ENCODE measurements around the gene GRK5. TPM values are rescaled to one million over a fixed set of nuclear protein-coding genes. Genes with fewer than 3 reads are reported as not detected.

Gene GRK5
- total RNA-seq, 2 donors from 2014 or later = 9.1 to 11.9 TPM

GRCh38 chr10:119450606-119451299, 243.4 kb downstream of the GRK5 start:
- Mint-ChIP-seq H3K4me3 (no peak overlapping the region), H3K36me3 (ENCODE audit: low read depth) (no peaks in the 10 kb centered on the region), H3K27me3 (ENCODE audit: insufficient read depth) (no peaks in the 10 kb centered on the region), H3K4me1 (peaks cover 6% of the 10 kb centered on the region), H3K27ac (no peak overlapping the region), H3K9me3 (no peaks in the 10 kb centered on the region)
- no peaks in the 10 kb centered on the region for H3K9me3 ChIP-seq (ENCODE audit: control insufficient read depth, low read length)
- H3K4me1 ChIP-seq (ENCODE audit: control insufficient read depth, insufficient read depth, low read length) = no peaks in the 10 kb centered on the region
- H3K27ac ChIP-seq (ENCODE audit: low read depth, low read length) = no peak overlapping the region
- TF ChIP-seq CTCF (conservative IDR thresholded peaks at IDR 0.05) = no peak
- no peak for DNase-seq
- no peak overlapping the region for H3K4me3 ChIP-seq (ENCODE audit: low read length)
- H3K27me3 ChIP-seq (ENCODE audit: control insufficient read depth, insufficient read depth, low read length, poor library complexity, severe bottlenecking) = no peaks in the 10 kb centered on the region
- H3K36me3 ChIP-seq (ENCODE audit: control insufficient read depth, insufficient read depth, low read length) = no peaks in the 10 kb centered on the region
- WGBS, 2 experiments (ENCODE audit: insufficient coverage in 1 of 2, insufficient read length in 1 of 2) = 81 to 95% methylated on average over 3 to 13 of the region's 16 CpGs
- no peak overlapping the region for H3K9ac ChIP-seq (ENCODE audit: extremely low read depth, low read length, poor library complexity, severe bottlenecking)

- Mint-ChIP-seq H3K4me1 (peaks cover 6% of the 10 kb centered on the region), H3K27me3 (ENCODE audit: insufficient read depth) (no peaks in the 10 kb centered on the region), H3K36me3 (ENCODE audit: low read depth) (no peaks in the 10 kb centered on the region), H3K27ac (no peak overlapping the region), H3K4me3 (no peak overlapping the region), H3K9me3 (no peaks in the 10 kb centered on the region)
- no peak for TF ChIP-seq CTCF (conservative IDR thresholded peaks at IDR 0.05)
- Histone ChIP-seq H3K9ac (ENCODE audit: extremely low read depth, low read length, poor library complexity, severe bottlenecking) (no peak overlapping the region), H3K27ac (ENCODE audit: low read depth, low read length) (no peak overlapping the region), H3K4me1 (ENCODE audit: control insufficient read depth, insufficient read depth, low read length) (no peaks in the 10 kb centered on the region), H3K36me3 (ENCODE audit: control insufficient read depth, insufficient read depth, low read length) (no peaks in the 10 kb centered on the region), H3K4me3 (ENCODE audit: low read length) (no peak overlapping the region), H3K9me3 (ENCODE audit: control insufficient read depth, low read length) (no peaks in the 10 kb centered on the region), H3K27me3 (ENCODE audit: control insufficient read depth, insufficient read depth, low read length, poor library complexity, severe bottlenecking) (no peaks in the 10 kb centered on the region)
- 92% methylated on average over 14 to 16 of the region's 16 CpGs for WGBS, 2 experiments (ENCODE audit: insufficient coverage in 1 of 2, insufficient read length in 1 of 2)
- no peak for DNase-seq
These were observed 244.0 kb downstream of the GRK5 start for GRCh38 chr10:119451300-119451896.

GRCh38 chr10:119452396-119452795, 245.0 kb downstream of the GRK5 start:
- no peak for DNase-seq
- H3K27ac Mint-ChIP-seq = no peak overlapping the region
- no peak overlapping the region for H3K9ac ChIP-seq (ENCODE audit: extremely low read depth, low read length, poor library complexity, severe bottlenecking)

More at GRCh38 chr10:119452396-119452795, 245.0 kb downstream of the GRK5 start:
- H3K4me3 Mint-ChIP-seq = no peak overlapping the region
- no peaks in the 10 kb centered on the region for H3K36me3 Mint-ChIP-seq (ENCODE audit: low read depth)
- no peak overlapping the region for H3K27ac ChIP-seq (ENCODE audit: low read depth, low read length)
- 90 to 95% methylated on average over 7 to 14 of the region's 14 CpGs for WGBS, 2 experiments (ENCODE audit: insufficient coverage in 1 of 2, insufficient read length in 1 of 2)
- no peak for TF ChIP-seq CTCF (conservative IDR thresholded peaks at IDR 0.05)
- no peaks in the 10 kb centered on the region for H3K36me3 ChIP-seq (ENCODE audit: control insufficient read depth, insufficient read depth, low read length)
- no peaks in the 10 kb centered on the region for H3K27me3 Mint-ChIP-seq (ENCODE audit: insufficient read depth)
- no peaks in the 10 kb centered on the region for H3K9me3 Mint-ChIP-seq
- H3K27me3 ChIP-seq (ENCODE audit: control insufficient read depth, insufficient read depth, low read length, poor library complexity, severe bottlenecking) = no peaks in the 10 kb centered on the region
- H3K9me3 ChIP-seq (ENCODE audit: control insufficient read depth, low read length) = no peaks in the 10 kb centered on the region
- no peak overlapping the region for H3K4me3 ChIP-seq (ENCODE audit: low read length)
- H3K4me1 Mint-ChIP-seq = peaks cover 2% of the 10 kb centered on the region
- H3K4me1 ChIP-seq (ENCODE audit: control insufficient read depth, insufficient read depth, low read length) = no peaks in the 10 kb centered on the region

Data from endodermal cell (in vitro differentiated cells).